GF-D8 (cell line): ENCODE results near the gene OGG1.
A peak's percentile ranks its signal among the peaks of the same experiment; 100 is the strongest.

Source experiments
- DNase-seq: peaks from one replicate; lab custom pipeline; 2025; lab: John Stamatoyannopoulos, UW

OGG1 gene

DNA sequence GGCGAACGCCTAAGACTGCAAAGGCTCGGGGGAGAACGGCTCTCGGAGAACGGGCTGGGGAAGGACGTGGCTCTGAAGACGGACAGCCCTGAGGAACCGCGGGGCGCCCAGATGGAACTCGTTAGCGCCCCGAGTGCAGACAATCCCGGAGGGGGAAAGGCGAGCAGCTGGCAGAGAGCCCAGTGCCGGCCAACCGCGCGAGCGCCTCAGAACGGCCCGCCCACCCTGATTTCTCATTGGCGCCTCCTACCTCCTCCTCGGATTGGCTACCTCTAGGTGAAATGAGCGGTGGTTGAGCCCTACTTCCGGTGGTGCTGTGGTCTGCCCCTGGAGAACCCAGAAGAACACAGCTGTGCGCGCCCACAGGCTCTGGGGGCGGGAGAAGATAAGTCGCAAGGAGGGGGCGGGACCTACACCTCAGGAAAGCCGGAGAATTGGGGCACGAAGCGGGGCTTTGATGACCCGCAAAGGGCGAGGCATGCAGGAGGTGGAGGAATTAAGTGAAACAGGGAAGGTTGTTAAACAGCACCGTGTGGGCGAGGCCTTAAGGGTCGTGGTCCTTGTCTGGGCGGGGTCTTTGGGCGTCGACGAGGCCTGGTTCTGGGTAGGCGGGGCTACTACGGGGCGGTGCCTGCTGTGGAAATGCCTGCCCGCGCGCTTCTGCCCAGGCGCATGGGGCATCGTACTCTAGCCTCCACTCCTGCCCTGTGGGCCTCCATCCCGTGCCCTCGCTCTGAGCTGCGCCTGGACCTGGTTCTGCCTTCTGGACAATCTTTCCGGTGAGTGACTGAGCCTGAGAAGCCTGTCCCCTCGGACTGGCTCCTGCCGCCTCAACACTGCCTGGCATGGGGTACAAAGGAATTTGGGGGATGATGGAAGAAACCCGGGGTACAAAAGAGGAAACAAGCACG is at the start of gene OGG1:
OGG1 (plus strand) TSS at position 308 of the 911 bp plus-strand sequence; CDS start at position 643, 335 bp downstream.
- DNase-seq, result peak; percentile 98

DNA sequence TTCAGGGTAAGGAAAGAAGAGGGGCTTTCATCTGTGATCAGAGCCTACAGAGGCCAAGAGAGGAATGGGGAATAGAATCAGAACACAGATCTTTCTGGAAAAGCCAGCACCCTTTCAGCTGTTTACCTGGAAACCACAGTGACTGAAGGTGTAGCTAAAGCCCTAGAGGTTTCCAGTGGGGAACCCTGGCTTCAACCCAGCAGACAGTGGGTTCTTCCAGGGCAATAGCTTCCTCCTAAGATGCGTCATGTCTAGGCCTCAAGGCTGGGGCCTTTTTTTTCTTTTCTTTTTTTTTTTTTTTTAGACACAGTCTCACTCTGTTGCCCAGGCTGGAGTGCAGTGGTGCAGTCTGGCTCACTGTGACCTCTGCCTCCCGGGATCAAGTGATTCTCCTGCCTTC is 49.2 kb upstream of the OGG1 start:
- no peak for DNase-seq

DNA sequence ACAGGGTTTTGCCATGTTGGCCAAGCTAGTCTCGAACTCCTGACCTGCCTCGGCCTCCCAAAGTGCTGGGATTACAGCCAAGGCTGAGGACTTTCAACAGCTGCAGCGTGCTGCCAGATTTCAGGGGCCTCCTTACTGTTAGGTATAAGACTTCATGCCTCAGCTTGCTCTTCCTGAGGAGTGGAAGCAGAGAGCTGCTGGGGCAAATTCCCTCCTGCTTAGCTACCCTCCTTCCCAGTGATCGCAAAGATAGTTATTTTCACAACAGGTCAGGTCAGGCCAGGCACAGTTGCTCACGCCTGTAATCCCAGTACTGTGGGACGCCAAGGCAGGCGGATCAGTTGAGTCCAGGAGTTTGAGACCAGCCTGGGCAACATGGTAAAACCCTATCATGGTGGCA is 48.7 kb upstream of the OGG1 start:
- no peak for DNase-seq

DNA sequence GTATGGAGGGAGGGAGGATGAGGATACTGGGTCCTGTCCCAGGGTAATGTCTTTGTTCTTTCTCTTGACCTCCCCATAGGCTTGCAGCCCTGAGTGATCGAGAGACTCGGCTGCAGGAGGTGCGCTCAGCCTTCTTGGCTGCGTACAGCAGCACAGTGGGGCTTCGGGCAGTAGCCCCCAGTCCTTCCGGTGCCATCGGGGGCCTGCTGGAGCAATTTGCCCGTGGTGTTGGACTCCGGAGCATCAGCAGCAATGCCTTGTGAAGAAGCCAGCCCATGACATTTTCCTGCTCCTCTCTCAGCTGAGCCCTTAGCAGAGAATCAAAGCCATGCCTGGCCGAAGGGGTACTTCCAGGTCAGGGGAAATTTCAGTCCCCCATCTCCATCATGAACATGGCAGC is 48.0 kb upstream of the OGG1 start:
- DNase-seq, result no peak

DNA sequence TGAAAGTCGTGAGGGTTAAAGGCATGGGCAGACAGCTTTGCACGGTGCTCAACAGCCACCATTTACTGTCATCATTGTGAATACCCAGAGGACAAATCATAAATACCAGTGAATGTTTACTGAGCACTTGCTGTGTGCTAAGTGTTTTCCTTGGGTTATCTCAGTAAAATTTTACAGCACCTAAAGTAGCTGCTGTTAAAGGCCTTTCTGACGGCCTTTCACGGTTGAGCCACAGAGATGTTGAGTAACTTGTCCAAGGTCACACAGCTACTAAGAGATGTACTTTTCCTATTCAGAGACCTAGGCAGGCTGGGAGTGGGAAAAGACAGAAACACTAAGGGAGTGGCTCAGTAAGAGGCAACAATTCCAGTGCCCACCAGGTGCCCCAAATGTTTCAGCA is 46.5 kb upstream of the OGG1 start:
- DNase-seq, result no peak

DNA sequence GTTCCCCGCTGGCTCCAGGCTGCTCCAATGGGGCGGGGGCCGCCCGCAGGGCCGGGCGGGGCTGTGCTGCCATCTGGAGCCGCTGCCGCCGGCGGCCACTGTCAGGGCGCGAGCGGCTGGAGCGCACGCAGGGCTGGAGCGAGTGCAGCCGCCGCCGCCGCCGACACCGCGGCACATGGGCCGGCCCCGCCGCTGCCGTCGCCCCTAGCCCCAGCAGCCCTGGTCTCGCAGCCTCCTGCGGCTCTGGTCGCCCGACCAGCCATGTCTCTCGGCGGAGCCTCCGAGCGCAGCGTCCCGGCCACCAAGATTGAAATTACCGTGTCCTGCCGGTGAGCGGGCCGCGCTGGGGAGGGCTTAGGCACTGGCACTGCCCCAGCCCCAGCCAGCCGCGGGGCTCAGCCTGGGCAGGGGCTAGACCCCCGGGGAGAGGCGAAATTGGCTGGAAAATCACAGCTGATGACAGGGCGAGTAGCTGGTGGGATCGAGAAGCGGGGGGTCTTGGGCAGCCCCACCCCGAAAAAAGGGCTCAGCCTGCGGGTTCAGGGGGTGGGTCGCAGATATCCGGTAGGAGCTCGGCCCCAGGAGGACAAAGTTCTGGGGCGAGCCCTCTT is 45.9 kb upstream of the OGG1 start, which contains the start of gene CPNE9:
CPNE9 (plus strand) TSS at position 98 of the 611 bp plus-strand sequence; CDS start at position 262, 164 bp downstream.
- DNase-seq, result no peak

DNA sequence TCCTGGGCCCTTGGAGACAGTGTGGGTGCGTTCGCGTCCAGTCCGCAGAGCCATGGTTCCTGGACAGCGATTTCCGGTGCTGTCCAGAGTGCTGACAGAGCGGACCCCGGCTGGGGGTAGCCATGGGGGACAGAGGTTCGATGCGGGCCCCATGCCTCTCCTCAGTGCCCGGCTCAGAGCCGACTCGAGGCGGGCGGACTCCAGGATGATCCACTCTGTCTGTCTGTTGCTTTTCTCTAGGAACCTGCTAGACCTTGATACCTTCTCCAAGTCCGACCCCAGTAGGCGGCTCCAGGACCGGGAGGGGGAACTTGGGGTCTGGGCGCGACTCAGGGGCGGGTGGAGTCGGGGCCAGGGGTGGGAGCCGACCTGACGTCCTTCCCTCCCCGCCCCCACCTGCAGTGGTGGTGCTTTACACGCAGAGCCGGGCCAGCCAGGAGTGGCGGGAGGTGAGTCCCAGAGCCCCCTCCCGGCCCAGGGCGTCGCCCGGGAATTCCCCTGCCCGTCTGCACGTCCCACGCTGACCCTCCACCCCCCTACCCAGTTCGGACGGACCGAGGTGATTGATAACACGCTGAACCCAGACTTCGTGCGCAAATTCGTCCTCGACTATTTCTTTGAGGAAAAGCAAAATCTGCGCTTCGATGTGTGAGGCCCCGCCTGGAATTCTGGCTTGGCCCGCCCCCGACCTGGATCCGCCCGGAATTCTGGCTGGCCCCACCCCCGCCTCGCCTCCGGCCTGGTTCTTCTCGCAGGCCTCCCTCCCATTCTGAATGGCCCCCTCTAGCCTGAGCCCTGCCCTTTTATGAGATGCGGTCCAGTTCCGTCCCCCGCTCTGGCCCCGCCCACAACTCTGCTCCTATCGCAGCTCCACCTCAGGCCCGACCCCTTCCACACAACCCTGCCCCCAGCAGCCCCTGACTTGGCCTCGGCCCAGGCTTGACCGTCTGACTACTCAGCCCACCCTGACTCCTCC is 45.1 kb upstream of the OGG1 start:
- DNase-seq, result no peak

DNA sequence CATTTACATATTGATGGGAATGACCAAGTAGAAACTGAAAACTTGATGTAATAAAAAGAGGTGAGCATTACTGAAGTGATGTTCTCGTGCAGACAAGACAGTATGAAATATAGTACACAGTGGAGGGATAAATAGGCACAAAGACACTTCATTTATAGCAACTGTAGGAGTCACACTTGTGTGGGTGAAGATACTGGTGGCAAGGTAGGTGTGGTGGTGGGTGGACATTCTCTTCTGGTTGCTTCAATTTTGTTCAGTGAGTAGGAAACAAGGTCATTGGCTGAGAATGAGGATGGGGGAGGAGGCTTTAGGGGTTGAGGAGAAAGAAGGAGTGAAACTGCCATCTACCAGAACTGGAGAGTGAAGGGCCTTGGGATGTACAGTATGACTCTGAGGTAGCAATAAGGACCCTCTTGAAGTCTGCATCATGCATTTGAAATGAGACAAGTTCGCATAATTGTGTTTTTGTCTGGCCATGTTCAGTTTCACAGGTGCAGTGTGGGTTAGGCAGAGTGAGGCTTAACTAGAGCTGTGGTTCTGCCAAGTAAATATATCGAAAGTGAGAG is 39.5 kb upstream of the OGG1 start:
- no peak for DNase-seq

DNA sequence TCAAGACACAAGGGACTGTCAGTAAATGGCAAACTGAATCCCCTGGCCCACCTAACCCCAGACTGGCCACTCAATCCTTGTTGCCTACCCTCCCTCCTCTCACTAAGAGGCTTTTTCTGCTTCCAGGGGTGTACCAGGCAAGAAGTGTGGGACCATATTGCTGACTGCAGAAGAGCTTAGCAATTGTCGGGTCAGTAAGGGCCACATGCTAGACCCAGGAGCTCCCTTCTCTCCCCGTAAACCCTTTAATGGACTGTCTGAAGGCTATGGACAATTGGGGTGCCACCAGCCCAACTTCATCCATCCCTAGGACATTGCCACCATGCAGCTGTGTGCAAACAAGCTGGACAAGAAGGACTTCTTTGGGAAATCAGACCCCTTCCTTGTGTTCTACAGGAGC is 37.3 kb upstream of the OGG1 start:
- DNase-seq, result no peak

DNA sequence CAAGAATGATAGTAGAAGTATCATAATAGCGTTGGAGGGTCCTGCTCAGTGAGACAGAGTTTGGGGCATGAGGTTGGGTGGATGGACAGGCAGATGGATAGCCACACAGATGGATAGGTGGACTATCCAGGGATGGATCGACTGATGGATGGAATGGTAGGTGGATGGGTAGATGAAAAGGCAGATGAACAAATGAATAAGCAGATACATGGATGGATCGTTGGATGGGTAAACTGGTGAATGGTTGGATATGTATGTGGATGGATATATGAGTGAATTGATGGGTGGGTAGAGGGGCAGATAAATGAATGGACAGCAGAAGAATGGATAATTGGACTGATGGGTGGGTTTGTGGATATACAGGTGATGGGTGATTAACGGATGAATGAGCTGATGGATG is 36.6 kb upstream of the OGG1 start:
- no peak for DNase-seq

DNA sequence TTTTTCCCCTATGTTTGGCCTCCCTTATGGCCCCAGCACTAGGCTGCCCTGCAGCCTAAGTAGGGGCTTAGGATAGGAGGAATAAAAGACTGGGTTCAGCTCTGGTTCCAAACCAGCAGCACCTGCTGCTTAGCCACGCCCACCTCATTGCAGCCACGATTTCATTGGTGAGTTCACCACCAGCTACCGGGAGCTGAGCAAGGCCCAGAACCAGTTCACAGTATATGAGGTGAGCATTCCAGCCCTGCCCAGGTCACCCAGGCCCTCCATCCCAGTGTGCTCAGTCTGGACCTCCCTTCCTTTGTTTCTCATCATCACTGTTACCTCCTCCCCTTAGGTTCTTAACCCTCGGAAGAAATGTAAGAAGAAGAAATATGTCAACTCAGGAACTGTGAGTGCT is 34.6 kb upstream of the OGG1 start:
- DNase-seq, result no peak

DNA sequence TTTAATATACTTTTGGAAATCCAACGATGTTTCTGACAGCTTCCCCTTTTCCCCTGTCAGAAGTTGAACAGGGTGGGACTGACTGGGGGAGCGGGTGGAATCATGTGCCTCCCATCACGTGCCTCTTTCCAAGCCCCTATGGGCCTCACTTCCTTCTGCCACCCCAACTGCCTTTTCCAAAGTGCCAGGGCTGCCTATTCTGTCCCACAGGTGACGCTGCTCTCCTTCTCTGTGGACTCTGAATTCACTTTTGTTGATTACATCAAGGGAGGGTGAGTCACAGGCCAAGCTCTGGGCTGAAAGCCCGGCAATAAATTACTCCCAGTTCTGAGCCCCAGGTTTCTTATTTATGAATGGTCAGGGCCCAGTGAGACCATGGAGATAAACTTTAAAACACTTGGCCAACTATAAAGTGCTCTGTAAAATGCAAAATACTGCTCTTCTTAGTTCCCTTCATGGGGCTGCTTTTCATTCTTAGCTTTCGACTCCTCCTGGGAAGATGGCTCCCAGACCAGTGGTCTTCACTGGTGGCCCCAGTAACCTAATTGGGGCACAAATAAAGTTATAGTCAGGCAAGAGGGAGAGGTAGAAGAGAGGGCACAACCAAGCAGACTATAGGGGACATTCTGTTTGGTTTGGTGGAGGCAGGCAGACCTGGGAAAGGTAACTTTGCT is 33.9 kb upstream of the OGG1 start:
- DNase-seq, result peak; percentile 87

DNA sequence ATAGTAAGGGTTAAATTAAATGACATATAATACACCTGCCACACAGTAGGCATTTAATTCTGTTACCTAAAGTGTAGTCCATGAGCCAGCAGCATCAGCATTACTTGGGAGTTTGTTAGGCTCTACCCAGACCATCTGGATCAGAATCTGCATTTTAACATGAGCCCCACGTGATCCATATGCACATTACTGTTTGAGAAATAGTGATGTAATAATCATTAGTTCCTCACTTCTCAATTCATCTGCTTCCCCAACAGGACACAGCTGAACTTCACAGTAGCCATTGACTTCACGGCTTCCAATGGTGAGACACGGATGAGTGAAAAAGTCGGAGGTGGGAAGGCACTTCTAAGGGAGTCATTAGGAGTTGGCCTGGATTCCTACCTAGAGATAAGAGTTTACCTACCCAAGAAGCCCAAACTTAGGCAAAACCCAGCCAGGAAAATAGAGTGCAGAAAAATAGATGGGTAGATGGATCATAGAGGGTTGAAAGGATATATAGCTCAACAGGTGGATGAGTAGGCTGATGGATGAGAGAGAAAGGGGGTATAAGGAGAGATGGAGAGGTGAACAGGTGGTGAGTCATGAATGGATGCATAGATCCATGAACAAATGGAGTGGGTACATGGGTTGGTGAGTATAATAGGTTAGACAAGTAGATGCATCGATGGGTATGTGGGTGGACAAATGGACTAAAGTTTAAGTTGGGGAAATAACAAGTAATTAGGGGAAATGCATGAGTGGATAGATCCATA is 32.8 kb upstream of the OGG1 start:
- DNase-seq, result no peak

DNA sequence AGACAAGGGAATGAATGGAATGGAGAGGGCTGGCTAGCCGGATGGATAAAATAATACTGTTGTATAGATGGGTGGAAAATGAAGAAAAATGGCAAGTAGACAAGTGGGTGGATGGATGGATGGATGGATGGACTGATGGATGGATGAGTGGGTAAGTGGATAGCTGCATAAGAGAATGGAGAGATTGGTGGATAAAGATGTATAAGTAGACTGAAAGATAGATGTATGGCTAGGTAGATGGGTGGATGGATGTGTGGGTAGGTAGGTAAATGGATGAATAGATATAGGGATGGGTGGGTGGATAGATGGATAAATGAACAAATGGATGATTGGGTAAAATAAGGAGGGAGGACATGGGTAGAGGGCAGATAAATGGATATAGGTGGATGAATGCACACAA is 32.2 kb upstream of the OGG1 start:
- no peak for DNase-seq

DNA sequence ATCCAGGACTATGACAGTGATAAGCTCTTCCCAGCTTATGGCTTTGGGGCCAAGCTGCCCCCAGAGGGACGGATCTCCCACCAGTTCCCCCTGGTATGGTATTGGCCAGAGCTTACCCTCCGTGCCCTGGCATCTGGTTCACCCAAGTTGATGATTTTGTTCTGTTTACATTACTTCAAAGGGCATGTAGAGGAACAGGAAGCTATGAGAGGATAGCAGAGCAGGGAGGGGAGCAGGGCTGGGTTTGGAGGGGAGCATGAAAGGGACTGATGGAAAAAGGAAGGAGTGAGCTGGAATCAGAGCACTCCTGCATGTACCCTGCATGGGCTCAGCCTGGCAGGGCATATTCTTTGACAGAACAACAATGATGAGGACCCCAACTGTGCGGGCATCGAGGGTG is 31.6 kb upstream of the OGG1 start:
- DNase-seq, result no peak

DNA sequence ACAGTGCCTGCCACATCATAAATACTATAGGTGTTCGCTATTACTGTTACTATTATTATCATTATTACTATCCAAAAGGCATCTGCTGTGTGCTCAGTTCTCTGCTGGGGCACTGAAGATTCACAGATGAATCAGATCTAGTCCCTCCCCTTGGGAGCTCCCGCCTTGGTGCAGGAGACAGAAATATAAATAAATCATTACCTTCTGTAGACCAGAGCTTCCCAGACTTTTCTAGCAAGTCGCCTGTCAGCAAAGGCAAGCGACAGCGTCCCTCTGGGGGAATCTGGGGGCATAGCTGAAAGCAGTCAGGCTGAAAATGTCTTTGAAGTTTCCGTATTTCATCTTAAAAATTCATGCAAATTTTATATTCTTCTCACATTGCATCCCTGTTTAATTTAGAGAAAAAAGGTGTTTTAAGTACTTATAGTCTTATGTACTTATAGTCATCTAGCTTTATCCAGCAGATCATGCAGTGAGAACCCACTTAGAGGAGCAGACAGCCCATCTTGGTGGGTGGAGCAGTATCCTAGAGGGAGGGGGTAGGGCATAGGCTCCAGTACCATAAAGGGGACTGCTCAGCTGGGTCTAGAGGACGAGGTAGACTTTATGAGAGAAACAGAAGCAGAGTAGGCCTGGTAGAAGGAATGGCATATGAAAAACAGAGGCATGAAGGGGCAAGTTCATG is 28.6 kb upstream of the OGG1 start:
- no peak for DNase-seq

DNA sequence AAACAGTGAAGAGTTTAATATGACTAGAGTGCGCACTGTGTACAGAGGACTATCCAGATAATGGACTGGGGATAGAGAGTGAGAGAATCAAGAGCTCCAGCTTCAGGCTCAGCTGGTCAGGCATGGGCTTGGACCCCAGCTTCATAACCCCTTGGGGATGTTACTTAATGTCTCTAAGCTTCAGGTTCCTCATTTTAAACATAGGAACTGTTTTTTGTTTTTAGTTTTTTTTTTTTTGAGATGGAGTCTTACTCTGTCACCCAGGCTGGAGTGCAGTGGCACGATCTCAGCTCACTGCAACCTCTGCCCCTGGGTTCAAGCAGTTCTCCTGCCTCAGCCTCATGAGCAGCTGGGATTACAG is 28.1 kb upstream of the OGG1 start:
- DNase-seq, result peak; percentile 26

DNA sequence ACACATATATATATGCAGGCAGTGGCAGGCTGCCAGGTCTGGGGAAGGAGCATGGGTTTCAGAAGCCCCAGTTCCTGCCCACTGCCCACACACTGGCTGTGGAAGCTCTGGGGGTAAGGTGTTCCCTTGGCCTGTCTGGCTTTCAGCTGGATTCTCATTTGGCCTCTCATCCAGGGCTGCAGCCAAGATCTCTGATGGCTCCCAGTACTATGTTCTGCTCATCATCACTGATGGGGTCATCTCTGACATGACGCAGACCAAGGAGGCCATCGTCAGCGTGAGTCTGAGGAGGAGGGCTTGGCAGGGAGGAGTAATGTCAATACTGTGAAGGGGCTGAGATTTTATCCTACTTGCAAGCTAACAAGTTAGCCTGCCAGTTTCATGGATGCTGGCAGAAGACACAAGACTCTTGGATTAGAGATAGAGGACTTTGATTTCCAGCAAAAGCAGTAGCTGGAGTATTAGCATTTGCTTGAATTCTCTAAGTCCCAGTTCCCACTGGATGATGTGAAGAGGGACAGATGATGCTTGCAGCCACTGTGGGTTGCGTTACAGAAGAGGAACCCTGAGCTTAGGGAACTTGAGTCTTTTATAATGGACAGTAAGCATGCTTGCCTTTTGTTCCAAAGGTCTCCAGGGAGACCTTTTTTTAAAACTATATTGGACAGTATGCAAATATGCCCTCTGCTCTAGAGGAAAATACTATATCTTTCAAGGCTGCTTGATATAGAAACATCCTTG is 23.8 kb upstream of the OGG1 start:
- DNase-seq, result no peak

DNA sequence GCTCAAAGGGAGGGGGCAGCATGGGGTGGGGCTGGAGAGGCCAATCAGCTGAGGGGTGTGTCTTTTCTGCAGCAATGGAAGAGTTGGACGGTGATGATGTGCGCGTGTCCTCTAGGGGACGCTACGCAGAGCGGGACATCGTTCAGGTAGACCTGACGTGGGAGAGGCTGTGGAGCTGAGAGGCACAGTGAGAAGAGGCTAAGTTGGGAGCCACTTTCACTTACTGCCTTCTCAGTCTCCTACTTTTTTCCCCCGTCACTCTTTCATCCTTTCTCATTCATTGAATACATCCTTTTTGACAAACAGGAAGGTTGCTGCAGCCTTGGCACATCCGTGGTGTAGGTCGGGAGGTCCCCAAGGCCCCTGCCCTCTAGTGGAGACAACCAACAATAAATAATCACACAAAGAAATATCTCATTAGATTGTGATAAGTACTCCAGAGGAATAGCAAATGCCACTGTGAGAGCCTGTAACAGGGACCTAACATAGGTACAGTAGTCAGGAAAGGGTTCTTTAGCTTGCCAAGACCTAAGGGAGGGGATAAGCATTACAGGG is 22.6 kb upstream of the OGG1 start:
- peak; percentile 20 for DNase-seq
